Amniotic epithelial cell (primary cell): Measurements from ENCODE around the gene ESCO1.
"Not testable (repeated sequence)": the region's sequence is repeated elsewhere in the genome, so short reads cannot be mapped to it uniquely, and the experiment has no call there.

ENCODE experiments used
- DNase-seq: peaks from one replicate; pipeline ENCODE4 v3.0.0-alpha.2; 2010; ENCODE audit warnings: low read depth

Gene ESCO1, protein sequence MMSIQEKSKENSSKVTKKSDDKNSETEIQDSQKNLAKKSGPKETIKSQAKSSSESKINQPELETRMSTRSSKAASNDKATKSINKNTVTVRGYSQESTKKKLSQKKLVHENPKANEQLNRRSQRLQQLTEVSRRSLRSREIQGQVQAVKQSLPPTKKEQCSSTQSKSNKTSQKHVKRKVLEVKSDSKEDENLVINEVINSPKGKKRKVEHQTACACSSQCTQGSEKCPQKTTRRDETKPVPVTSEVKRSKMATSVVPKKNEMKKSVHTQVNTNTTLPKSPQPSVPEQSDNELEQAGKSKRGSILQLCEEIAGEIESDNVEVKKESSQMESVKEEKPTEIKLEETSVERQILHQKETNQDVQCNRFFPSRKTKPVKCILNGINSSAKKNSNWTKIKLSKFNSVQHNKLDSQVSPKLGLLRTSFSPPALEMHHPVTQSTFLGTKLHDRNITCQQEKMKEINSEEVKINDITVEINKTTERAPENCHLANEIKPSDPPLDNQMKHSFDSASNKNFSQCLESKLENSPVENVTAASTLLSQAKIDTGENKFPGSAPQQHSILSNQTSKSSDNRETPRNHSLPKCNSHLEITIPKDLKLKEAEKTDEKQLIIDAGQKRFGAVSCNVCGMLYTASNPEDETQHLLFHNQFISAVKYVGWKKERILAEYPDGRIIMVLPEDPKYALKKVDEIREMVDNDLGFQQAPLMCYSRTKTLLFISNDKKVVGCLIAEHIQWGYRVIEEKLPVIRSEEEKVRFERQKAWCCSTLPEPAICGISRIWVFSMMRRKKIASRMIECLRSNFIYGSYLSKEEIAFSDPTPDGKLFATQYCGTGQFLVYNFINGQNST

DNA sequence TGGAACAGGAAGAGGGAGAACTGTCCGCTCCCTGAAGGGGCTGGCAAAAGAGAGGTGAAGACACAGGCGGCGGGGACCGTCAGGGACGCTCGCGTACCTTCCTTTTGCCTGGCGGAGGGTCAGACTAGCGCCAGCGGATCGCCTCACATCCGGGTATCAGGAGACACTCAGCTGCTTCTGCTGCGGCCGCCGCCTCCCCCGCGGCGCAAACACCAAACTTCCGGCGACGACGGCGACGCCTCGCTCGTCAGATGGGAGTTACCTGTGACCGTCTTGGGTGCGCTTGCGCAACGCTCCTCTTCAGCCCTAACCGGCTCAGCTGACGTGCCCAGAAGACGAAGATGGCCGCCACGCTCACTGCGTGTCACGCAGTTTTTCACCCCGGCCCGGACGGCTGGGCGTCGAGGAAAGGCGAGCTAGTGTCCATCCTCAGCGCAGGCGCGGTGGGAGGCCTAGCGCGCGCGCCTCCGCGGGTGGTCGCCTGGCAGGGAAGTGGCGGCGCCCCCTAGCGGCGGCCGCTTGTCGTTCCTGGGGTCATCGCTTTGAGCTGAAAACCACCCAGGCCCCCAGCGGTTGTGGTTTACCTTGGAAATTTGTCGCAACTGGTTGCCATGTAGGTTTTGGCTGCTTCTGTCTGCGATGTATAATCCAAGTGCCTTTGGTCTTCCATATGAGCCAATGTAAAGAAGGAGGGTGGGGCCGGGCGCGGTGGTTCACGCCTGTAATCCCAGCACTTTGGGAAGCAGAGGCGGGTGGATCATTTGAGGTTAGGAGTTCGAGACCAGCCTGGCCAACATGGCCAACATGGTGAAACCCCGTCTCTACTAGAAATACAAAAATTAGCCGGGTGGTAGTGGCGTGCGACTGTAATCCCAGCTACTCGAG, at the start of gene ESCO1:
Gene ESCO1 (minus strand): TSS at position 179 of the 885 bp plus-strand sequence. CDS start 25,861 bp downstream, outside the sequence.
- DNase-seq: peak; percentile 98

DNA sequence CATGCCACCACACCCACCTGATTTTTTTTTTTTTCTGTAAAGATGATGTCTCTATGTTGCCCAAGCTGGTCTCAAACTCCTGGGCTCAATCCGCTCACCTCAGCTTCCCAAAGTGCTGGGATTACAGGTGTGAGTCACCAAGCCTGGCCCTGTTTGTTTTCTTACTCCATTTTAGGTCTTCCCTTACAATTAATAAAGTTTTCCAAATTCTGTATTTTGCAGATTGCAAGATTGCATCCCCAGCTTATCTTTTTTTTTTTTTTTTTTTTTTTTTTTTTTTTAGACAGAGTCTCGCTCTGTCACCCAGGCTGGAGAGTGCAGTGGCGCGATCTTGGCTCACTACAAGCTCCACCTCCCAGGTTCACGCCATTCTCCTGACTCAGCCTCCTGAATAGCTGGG, 39.9 kb upstream of the ESCO1 start:
- DNase-seq: not testable (repeated sequence)

DNA sequence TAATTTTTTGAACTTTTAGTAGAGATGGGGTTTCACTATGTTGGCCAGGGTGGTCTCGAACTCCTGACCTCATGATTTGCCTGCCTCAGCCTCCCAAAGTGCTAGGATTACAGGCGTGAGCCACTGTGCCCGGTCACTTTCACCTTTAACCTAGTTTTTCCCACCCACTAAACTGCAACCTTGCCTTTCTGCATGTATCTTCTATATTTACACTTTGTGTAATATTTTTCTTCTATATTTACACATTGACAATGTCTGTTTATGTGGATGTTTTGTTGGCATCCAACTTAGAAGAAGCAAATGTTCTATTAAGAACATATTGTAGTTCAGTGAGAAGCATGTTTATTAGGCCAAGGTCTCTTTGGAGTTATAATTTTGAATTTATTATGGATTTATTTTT, 38.3 kb upstream of the ESCO1 start:
- no peak for DNase-seq

DNA sequence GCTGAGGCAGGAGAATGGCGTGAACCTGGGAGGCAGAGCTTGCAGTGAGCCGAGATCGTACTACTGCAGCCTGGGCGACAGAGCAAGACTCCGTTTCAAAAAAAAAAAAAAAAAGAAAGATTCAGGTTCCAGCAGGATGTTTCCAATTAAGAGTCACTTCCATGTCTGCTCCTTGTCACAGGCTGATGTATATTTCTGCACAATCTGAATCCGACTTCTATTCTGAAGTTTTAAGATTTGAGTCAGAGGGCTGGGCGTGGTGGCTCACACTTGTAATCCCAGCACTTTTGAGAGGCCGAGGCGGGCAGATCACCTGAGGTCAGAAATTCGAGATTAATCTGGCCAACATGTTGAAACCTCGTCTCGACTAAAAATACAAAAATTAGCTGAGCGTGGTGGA, 36.3 kb upstream of the ESCO1 start:
- DNase-seq: no peak

DNA sequence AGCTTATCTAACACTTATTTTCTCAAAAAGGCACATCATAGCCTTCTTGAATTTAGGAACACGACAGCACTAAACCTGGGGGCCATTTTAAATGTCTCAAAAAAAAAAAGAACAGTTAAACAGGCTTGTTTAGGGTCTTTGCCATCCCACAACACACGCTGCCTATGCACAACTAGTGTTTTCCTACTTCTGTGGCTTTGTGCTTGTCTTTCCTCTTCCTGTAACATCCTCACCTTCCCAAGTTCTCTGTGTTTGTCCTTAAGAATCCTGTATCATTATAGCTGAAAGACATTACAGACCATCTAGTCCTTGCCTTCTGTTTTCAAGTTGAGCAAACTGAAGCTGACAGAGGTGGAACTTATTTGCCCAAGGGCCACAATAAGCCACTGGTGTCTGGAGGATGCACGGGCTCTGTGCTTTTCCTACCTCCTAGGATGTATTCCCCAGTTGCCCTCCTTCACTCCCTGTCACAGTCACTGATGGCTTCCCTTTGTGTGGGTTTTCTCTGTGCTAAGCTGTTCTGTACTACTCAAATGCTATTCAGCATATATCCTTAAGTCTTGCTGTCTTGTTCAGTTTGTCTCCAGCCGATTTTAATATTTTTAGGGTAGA, 34.2 kb upstream of the ESCO1 start:
- no peak for DNase-seq

DNA sequence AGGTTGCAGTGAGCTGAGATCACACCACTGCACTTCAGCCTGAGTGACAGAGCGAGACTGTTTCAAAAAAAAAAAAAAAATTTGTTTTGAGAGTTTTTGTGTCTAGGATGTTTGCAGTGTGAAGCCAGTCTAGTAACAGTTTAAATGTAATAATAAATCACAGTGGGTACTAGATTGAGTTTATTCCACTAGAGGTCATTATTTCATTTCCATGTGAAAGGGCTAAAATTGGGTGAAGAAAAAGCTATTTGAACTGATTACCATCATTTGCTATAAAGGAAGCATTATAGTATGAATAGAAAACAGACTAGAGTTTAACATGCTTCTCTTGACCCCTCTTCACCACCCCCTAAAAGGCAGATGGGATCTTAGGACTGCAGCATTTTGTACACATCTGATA, 31.9 kb upstream of the ESCO1 start:
- DNase-seq: no peak

DNA sequence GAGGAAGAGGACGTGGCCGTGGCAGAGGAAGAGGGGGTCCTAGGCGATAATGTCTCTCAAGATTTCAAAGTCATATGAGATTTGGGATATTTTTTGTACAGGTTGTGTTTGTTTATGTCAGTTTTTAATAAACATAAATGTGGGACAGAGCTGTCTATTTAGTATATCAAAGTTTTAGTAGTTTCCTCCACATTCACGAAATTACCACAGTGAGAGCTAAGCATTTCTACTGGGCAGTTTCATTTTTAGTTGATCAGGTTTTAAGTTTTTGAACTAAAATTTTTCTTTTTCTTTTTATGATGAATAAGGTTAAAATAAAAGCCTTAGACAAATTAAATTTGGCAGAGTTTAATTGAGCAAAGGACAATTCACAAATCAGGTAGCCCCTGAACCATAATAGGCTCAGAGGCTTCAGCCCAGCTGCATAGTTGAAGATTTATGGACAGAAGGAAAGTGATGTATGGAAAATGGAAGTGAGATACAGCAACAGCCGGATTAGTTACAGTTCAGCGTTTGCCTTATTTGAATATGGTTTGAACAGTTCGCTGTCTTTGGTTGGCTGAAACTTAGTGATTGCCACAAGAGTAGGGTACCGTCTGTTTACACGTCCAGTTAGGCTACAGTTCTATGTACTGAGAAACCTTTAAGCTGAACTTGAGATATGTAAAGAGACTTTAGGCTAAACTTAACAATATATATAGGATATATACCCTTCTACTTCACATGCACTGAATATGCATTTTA, 28.8 kb upstream of the ESCO1 start:
- no peak for DNase-seq

DNA sequence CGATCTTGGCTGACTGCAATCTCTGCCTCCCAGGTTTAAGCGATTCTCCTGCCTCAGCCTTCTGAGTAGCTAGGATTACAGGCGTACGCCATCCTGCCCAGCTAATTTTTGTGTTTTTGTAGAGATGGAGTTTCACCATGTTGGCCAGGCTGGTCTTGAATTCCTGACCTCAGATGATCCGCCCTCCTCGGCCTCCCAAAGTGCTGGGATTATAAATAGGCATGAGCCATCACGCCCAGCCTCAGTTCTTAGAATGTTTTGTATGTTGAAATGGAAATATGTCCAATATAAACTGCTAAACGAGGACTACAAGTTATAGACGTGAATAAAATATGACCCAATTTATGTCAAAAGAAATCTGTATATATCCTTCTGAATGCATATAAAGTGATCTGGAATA, 21.1 kb upstream of the ESCO1 start:
- not testable (repeated sequence) for DNase-seq

DNA sequence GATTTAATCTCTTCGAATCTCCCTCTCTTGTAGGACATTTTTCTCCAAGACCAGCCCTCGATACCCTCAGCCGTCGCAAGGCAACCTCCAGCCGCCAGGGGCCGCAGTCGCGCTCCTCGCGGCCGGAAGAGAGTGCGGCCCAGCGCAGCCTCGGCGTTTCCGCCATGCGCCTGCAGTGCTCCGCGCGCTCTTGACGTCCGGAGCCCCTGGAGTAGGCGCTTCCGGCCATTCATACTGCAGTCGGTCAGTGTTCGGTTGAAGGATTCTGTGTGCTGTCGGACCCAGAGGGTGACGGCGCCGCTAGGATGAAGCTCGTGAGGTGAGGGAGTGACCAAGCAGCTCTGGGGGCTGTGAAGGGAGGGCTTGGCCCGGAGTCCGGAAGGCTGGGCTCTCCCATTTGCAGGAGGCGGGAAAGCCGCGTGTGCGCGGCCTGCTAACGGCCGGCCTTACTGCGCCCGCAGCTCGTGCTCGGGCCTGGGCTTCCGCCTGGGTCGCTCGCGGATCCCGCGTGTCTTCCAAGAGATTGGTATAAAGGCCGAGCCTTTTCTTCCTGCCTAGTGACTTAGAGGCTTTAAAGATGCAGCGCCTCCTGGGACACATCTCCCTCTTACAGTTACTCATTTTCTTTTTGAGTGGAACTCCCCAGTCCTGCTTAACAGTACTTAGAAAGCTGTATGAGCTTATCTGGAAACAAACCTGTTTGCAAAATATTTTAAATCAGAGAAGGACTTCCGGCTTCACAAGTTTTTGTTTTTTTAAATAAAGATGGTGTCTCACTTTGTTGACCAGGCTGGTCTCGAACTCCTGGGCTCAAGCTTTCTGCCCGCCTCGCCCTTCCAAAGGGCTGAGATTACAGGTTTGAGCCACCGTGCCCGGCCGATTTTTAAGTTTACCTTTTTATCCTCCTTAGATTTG, 11.9 kb upstream of the ESCO1 start, which contains the start of gene SNRPD1:
Gene SNRPD1 (plus strand): TSS at position 190 of the 915 bp plus-strand sequence. CDS start 116 bp downstream, at position 306.
- peak; percentile 89 for DNase-seq

DNA sequence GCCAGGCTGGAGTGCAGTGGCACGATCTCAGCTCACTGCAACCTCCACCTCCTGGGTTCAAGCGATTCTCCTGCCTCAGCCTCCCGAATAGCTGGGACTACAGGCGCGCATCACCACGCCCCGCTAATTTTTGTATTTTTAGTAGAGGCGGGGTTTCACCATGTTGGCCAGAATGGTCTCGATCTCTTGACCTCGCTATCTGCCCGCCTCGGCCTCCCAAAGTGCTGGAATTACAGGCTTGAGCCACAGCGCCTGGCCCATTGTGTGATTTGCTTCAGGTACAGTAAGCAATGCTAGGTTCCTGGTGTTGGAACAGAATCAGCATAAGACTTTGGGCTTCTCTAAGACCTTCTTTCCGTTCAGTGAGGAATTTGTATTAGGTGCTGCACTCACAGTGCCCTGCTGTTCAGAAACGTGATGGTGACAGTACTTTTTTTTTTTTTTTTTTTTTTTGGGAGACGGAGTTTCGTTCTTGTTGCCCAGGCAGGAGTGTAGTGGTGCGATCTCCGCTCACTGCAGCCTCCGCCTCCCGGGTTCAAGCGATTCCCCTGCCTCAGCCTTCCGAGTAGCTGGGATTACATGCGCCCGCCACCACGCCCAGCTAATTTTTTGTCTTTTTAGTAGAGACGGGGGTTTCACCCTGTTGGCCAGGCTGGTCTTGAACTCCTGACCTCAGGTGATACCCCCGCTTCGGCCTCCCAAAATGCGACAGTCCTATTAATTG, 11.1 kb upstream of the ESCO1 start:
- not testable (repeated sequence) for DNase-seq

DNA sequence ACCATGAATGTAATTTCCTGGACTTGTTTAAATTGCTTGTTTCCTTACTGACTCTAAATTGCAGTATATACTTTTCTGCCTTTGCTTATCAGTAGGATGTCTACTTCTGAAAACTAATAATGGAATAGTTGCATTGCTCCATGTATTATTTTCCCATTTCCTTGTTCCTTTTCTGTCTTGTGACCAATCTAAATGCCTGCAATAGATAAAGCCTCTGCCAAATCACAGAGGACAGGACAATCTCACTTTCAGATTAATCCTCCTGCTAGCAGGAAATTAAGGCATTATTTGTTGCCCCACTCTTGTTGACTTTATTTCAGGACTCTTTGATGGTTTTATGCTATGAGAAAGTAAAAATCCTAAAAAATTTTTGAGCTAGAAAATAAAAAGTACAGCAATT, 4.7 kb upstream of the ESCO1 start:
- DNase-seq: no peak

DNA sequence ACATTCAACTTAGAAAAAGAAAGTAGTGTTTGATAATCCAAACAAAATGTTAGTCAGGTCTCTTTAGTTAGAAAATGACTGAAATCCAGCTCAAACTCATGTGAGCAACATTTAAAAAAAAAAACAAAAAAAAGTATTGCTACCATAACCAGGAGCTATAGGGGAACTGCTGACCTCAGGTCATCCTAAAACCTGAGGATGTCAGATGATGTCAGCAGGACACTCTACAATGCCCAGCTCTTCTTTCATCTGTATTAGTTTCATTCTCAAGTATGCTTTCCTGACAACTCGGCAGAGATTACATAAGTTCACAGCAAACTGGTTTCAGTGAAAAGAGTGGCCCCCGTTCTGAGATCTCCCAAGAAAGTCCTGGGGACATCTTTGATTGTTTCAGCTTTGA, 4.2 kb upstream of the ESCO1 start:
- no peak for DNase-seq

DNA sequence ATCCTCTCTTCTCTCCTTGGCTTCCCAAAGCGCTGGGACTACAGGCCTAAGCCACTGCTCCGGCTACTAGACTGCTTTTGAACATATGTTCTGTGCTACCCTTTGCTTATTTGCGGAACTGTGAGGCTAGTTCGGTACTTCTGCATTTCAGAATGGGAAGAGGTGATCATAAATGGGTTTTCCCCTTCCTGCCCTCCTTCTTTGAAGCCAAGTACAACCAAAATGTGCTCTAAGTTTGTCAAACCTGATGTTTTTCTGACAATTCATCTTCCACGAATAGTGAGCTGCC, 1.7 kb upstream of the ESCO1 start:
- DNase-seq: no peak

DNA sequence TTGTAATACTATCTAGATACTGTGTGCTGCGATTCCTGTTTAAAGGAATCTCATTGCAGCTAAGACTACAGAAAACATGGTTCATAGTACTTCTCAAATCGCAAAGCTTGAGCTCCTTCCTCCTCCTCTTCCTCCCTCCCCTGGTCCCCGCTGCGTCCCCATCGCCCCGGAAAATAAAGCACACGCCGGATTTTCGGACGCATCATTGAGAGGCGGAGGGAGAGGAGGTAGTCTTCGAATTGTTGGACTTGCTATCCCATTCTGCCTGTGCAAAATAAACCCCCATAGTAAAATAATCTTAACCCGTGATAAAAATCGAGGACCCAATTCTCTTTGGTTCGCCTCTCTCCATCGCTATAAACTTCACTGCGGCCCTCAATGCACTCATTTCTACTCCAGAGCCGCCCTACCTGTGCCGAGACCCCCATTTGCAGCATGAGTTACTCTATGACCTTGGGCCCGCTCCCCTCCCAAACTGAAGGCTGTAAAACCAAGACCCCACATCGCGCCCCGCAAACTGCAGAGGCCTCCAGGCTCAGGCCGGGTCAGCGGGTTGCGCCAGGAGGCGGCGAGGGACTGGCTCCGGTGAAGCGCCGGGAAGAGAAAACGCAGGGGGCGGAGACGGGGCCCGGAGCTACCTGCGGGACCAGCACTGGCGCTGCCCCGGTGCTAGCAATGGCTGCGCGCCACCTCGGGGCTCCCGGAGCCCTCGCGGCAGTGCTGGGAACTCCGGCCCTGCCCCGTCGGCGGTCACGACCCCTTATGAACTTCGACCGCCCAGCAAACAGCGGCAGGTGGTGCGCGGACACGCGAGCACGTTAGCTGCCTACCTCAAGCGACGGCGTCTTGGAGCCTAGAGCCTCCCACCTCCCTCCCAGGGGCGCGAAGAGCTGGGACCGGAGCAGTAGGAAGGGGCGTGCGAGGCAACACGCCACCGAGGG, 649 bp downstream of the ESCO1 start:
- DNase-seq: no peak

DNA sequence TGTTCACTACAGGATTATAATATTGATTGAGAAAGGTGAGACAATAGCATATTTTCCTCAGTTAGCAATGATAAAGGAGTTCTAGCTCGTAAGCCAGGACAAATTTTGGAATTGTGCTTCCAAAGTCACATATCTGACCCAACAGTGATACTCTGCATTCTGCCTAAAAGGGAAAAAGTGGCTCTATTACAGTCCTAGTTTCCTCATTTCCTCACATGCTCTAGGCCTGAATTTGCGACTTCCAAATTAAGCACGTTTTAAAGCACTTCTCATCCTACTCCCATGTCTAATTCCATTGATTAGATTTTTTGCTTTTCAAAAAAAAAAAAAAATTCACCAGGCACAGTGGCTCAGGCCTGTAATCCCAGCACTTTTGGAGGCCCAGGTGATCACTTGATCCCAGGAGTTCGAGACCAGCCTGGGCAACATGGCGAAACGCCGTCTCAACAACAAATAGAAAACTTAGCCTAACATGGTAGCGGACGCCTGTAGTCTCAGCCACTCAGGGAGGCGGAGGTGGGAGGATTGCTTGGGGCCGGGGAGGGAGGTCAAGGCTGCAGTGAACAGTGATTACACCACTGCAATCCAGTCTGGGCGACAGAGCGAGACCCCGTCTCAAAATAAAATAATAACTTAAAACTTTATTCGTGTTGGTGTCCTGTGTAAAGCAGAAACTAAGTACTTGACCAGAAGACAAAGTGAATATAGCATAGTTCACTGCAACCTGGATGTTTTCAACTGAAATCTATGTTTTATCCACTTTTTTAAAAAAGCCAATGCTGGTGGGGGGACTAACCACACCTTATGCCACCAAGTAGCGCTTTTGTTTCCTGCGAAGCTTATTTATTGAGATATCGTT, 1.5 kb downstream of the ESCO1 start:
- peak; percentile 27 for DNase-seq

DNA sequence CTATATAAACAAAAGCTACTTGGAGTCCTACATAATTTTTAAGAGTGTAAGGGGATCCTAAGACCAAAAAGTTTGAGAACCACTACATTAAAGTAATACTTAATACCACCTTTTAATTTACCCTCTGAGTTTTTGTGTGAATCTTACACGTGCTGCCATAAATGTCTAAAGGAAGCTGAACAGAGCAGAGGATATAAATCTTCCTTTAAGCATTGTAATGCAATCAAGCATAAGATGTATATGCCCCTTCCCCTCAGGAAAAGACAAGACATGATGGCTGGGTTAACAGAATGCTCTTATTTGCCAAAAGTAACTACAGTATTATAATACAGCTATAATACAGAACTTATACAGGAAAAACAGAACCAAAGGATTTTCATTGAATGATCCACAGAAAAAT, 2.9 kb downstream of the ESCO1 start:
- no peak for DNase-seq

DNA sequence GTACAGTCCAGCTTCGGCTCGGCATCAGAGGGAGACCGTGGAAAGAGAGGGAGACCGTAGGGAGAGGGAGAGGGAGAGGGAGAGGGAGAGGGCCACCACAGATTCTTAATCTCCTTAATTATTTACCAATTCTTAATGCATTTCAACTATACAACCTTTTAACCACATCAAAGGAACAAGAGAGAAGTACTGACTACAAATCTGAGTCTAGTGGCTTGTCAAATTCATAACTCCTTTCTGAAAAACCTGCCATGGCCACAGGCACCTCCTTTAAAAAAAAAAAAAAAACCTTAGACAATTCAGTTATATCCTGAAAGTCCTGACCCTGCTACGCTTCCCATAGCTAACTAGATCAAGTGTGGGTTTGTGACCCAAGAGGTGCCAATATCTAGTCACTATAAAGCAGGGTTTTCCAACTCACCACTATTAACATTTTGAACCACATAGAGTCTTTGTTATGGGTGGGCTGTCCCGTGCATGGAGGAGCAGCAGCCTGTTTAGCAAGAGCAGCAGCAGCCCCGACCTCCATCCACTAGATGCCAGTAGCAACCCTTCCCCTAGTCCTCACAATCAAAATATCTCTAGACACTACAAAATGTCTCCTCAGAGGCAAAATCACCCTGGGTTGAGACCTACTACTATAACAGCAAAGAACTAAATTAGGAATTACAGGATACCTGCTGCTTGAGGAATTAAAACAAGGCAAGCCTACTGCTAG, 6.8 kb downstream of the ESCO1 start:
- DNase-seq: no peak
